ENCODE measurements around the gene FANCC. TPM values are rescaled to one million over a fixed set of nuclear protein-coding genes. Genes with fewer than 3 reads are reported as not detected.

The FANCC gene
- polyA plus RNA-seq, 1 of the 3 experiments (the other 2 are of a cell fraction) = 3.5 TPM

GRCh38 chr9:95197692-95198271, 119.7 kb downstream of the FANCC start:
- POLR2A ChIA-PET = no interaction called here
- Histone ChIP-seq H3F3A (replicated peaks; ENCODE audit: insufficient read depth) (no peaks in the 10 kb centered on the region), H3K4me1 (ENCODE audit: control insufficient read depth in 1 of 2, insufficient read depth in 2 of 2, low read depth in 1 of 2, low read length in 1 of 2) (peaks cover 14 to 23% of the 10 kb centered on the region in 2 experiments; a peak in 3 of 4 replicates), H3K27ac (ENCODE audit: low read depth in 2 of 2, low read length in 1 of 2) (peak overlapping the region; percentile 42 to 84; a peak in 3 of 4 replicates), H3K9ac (no peak overlapping the region), H3K4me3 (ENCODE audit: low read depth in 2 of 2, low read length in 1 of 2) (no peak overlapping the region), H3K27me3 (ENCODE audit: insufficient read depth) (no peaks in the 10 kb centered on the region), H4K20me1 (ENCODE audit: insufficient read depth) (no peaks in the 10 kb centered on the region), H3K36me3 (replicated peaks in 1 of 2; ENCODE audit: control insufficient read depth in 1 of 2, insufficient read depth in 2 of 2, low read length in 1 of 2) (no peaks in the 10 kb centered on the region), H2AFZ (ENCODE audit: low read depth) (no peak overlapping the region), H3K9me2 (no peaks in the 10 kb centered on the region), H3K79me2 (ENCODE audit: insufficient read depth) (no peaks in the 10 kb centered on the region), H3K9me3 (no peaks in the 10 kb centered on the region), H3K4me2 (peak overlapping the region; percentile 12; the same call in 1 of the 2 replicates)
- TF ChIP-seq RCOR1 (IDR thresholded peaks at IDR 0.05; ENCODE audit: low read length) = no peak
- TF ChIP-seq NFIC (IDR thresholded peaks at IDR 0.05; ENCODE audit: borderline replicate concordance) = no peak
- no peak for TF ChIP-seq PBX3 (IDR thresholded peaks at IDR 0.05)
- TF ChIP-seq GABPA (IDR thresholded peaks at IDR 0.05; ENCODE audit: low read depth) = no peak
- no peak for TF ChIP-seq MXI1 (IDR thresholded peaks at IDR 0.05; ENCODE audit: low read depth, low read length)
- TF ChIP-seq MAX (IDR thresholded peaks at IDR 0.05; ENCODE audit: low read depth) = no peak
- TF ChIP-seq ELF1 (IDR thresholded peaks at IDR 0.05) = no peak
- TF ChIP-seq MEF2A (IDR thresholded peaks at IDR 0.05; ENCODE audit: borderline replicate concordance, low read depth) = no peak
- no peak for TF ChIP-seq CHD2 (IDR thresholded peaks at IDR 0.05; ENCODE audit: low read length, partially characterized antibody)
- TF ChIP-seq, protein P1, sequence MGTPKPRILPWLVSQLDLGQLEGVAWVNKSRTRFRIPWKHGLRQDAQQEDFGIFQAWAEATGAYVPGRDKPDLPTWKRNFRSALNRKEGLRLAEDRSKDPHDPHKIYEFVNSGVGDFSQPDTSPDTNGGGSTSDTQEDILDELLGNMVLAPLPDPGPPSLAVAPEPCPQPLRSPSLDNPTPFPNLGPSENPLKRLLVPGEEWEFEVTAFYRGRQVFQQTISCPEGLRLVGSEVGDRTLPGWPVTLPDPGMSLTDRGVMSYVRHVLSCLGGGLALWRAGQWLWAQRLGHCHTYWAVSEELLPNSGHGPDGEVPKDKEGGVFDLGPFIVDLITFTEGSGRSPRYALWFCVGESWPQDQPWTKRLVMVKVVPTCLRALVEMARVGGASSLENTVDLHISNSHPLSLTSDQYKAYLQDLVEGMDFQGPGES (IDR thresholded peaks at IDR 0.05; ENCODE audit: low read depth, low read length) = no peak
- no peak for TF ChIP-seq POLR2AphosphoS5 (IDR thresholded peaks at IDR 0.05; ENCODE audit: low read depth, low read length)
- TF ChIP-seq TAF1 (IDR thresholded peaks at IDR 0.05; ENCODE audit: borderline replicate concordance, low read depth, low read length) = no peak
- TF ChIP-seq FOXM1 (IDR thresholded peaks at IDR 0.05; ENCODE audit: low read depth) = no peak
- TF ChIP-seq REST (IDR thresholded peaks at IDR 0.05; ENCODE audit: low read depth, low read length) = no peak
- no peak for DNase-seq
- CTCF ChIA-PET = interaction anchor here (0.9 kb wide), 1 partner anchor 71 kb away, joined by 3 read pairs; no protein-coding TSS in a partner anchor
- WGBS (ENCODE audit: low lambda C conversion rate) = 78% methylated on average over 3 of the region's 3 CpGs
